Stimulated activated CD4-positive, alpha-beta T cell treated with anti-CD3 and anti-CD28 coated beads, Interleukin-12 subunit alpha, Interleukin-12 subunit beta, amount 100 ng/mL, for 48 hours (primary cell): ENCODE measurements around the gene INTS2.
"Not testable (repeated sequence)": the region's sequence is repeated elsewhere in the genome, so short reads cannot be mapped to it uniquely, and the experiment has no call there.

Experiments
- DNase-seq, 3 donors: peaks; one replicate each; pipeline ENCODE4 v3.0.0-alpha.2; 2020; ENCODE audit warnings: low read depth in 2 of 3, low spot score in 1 of 3

The INTS2 gene

GRCh38 chr17:61826198-61826597, 101.6 kb downstream of the INTS2 start:
- not testable (repeated sequence) for DNase-seq

- DNase-seq, result no peak
Observed at GRCh38 chr17:61825448-61826137, 102.2 kb downstream of the INTS2 start.

- no peak for DNase-seq
Observed at GRCh38 chr17:61822326-61823285, 105.2 kb downstream of the INTS2 start.

- no peak for DNase-seq
Observed at GRCh38 chr17:61821655-61822054, 106.1 kb downstream of the INTS2 start.

- DNase-seq, result not testable (repeated sequence)
Observed at GRCh38 chr17:61819265-61819664, 108.5 kb downstream of the INTS2 start.

GRCh38 chr17:61818225-61818624, 109.6 kb downstream of the INTS2 start:
- DNase-seq, result no peak

GRCh38 chr17:61817452-61817851, 110.3 kb downstream of the INTS2 start:
- no peak for DNase-seq

GRCh38 chr17:61816538-61816937, 111.2 kb downstream of the INTS2 start:
- no peak for DNase-seq

GRCh38 chr17:61815863-61816503, 111.8 kb downstream of the INTS2 start:
- DNase-seq, result no peak
